ENCODE results near the gene FBXW11.

The FBXW11 gene

DNA sequence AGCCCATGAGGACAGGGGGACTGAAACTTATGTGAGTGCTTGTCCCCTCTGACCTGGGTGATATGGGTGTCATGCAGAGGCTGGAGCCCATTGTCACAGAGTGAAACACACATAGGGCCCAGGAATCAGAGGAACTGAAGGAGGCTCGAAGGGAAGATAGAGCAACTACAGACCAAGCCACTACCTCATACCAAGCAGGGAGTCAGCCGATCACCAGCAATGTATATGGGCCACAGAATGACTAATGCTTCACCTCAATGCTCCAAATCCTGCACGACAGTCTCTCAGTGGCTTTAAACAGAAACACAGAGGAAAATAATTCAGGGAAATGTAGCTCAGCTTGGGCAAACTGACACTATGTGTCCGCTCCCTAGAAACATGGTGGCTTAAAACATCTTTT lies 8.9 kb upstream of the FBXW11 start:
- DNase-seq (ENCODE audit: low spot score): no peak

DNA sequence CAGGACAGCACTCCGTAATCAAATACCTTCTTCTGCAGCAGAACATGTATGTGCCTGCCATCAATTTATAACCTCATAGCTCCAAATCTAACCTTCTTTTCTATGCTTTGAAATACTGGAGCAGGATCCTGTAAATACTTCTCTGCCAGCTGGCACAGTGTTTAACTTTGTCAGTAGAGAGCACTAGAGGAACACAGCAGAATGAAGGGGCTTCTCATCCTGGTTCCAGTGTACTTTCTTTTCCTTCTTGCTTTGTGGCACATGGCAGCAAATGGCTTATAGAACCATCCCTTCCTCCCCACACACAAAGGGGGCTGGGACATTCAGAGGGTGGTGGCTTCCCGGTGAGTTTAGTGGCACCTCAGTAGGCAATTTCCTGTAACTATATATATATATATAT lies 3.8 kb upstream of the FBXW11 start:
- no peak for DNase-seq (ENCODE audit: low spot score)

DNA sequence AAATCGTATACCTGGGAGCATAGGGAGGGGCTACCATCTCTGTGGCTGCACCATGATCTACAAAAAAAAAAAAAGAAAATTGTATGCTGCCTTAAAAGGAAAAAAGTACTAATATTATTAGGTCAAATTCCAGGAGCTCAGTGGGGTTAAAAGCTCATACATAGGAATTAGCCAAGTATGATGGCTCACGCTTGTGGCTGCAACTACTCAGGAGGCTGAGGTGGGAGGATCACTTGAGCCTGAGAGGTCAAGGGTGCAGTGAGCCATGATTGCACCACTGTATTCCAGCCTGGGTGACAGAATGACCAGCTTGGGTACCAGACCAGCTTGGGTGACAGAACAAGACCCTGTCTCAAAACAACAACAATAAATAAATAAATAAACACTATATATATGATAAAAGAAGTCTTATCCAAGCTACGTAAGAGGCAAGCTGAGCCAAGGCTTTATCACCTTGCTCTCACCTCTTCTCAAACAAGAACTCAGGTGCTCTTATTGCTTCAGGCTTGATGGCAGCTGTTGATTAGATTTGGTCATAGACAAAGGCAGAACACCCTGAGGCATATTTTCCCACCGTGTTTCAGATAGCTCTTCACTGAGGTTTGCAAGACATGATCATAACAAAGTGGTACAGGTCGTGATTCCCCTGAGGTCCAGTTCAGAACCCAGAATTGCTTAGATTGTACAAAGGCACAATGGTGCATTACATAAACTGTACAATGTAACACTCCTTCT lies 3.3 kb upstream of the FBXW11 start:
- DNase-seq (ENCODE audit: low spot score): no peak

DNA sequence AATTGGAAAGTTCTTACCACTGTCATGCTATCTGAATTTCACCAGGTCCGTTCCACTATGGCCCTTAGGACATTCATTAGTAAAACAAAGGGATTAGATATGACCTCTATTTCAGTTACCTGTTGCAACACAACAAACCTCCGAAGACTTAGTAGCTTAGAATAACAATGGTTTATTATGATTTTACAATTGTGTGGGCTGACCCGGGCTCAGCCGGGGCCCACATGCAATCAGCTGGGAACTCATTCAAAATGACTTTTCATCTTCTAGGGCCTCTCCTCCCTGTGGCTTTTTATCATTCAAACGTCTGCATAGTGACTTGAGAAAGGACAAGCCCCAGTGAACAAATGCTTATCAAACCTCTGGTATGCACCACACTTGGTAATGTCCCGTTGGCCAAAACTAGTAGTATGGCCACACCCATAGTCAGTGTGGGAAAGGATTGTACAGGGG lies 2.3 kb upstream of the FBXW11 start:
- DNase-seq (ENCODE audit: low spot score): no peak

DNA sequence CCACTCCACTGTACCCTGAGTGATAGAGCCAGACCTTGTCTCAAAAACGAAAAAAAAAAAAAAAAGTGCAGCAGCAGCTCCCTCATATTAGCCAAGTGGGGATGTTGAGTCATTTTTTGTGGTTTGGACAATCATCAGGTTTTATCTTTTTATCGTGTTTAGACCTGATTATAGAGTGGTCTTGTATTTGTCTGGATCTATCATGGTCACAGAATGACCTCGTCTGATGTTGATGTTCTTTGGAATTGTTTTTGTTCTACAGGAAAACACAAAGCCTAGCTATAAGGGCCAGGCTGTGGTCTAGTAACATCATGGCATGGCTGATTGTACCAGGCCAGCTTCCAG lies 1.6 kb upstream of the FBXW11 start:
- DNase-seq (ENCODE audit: low spot score): peak; percentile 33

DNA sequence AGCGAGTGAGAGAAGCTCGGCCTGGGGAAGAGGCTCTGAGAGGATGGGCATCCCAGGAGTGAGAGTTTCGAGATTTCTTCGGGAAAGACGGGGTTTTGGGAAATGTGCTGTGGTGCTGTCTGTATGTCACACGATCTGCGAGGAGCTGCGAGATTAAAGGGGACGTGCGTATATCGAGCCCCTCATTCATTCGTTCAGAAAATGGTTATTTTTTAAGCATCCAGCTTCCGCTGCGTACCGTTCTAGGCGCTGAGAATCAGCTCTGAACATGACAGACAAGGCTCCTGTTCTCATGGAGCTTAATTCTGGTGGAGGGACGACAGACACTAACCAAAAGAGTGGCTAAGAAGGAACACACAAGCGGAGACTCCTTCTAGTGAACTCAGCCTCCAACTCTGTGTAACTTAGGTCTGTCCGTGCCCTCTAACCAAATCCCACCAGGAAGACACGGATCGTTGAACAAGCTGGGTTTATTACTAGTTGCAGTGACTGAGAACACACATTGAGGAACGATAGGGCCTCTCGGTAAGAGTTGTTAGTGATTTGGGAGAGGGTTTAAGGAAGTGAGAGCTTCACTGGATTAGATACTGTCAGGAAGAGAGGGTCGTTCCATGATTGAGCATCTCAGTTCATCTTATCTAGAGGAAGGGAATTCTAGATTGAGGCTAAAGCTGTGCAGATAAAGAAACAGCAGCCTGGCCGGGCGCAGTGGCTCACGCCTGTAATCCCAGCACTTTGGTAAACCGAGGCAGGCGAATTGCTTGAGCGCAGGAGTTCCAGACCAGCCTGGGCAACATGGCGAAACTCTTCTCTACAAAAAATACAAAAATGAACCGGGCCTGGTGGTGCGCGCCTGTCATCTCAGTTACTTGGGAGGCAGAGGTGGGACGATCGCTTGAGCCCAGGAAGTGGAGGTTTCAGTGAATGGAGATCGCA lies 1.0 kb upstream of the FBXW11 start:
- DNase-seq (ENCODE audit: low spot score): no peak

DNA sequence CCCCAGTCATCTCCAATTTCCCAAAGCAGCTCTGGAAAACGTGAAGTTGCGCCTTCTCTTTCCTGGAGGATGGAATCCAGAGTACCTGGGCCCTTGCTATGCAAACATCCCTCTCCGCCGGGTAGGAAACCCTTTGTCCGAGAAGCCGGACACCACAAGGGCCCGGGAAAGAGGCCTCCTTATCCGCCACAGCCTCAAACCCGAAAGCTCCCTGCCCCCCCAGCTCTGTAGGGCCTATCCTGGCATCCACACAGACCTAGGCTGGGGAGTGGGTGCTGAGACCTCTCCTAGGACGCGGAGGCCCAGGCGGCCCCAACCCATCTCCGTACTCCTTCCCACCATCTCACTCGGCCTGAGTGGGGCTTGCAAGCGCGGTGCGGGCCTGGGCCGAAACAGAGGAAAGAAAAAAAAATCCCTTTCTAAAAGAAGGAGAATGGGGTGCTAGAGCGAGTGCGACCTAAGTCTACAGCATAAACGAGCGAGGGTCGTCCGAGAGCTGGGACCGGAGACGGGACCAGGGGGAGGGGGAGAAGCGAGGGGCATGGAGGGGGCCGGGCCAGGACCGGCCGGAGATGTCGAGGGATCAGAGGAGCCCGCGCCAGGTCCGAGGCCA lies 624 bp downstream of the FBXW11 start:
- peak; percentile 5 for DNase-seq (ENCODE audit: low spot score)

DNA sequence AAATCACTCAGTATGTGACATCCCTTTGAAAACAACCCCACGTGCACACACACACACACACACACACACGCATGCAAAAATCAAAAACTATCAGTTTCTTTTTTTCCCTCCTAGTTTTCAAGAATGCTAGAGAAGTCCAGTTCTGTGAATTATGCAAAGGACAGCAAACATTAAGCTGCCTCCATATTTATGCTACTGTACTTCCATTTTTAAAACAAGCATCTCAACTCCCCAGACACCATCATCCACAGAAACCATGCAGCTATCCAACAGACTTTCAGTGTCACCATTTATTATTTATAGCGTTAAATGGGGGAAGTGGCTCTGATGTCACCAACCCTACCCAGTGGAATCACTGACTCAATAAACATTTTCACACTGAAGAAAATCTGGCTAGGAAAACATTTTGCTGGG lies 1.6 kb downstream of the FBXW11 start:
- DNase-seq (ENCODE audit: low spot score): peak; percentile 8

DNA sequence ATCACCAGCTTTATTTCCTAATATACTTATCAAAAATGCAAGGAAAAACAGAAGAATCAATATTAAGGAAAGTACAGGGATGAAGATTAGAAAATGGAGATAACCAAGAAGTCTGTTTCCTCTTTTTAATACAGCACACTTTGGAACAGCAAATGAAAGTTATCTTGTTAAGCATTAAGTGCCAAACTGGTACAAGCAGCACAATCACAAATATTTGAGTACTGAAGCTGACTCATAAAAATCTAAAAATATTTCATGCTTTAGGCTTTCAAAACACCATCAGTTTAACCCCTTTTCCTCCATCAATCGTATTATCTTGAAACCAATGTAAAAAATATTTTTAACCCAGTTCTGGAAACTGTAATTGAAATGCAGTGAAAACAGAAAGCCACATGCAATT lies 2.7 kb downstream of the FBXW11 start:
- peak; percentile 17 for DNase-seq (ENCODE audit: low spot score)

DNA sequence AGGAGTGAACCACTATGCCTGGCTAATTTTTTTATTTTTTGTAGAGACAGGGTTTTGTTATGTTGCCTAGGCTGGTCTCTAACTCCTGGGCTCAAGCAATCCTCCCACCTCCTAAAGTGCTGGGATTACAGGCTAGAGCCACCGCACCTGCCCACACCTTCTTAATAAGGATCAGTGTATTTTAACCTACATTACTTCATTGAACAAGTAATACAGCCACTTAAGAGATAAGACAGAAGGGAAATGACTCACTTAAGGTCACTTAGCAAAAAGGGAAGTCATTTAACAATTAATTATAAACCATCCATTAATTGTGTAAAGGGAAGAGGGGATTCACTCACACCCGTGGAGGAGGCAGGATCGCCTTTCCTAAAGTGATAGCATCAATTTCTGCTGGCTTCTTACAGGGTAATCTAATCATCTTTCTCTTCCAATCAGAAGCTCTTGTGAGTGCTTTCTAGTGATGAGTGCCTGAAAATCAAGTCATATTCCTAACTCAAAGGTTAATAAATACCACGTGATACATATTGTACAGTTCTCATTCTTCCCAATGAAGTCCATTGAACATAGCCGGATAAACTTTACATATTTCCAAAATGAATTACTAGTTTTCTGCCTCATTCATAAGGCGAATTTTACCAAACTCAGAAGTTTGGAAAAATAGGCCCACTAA lies 3.5 kb downstream of the FBXW11 start:
- DNase-seq (ENCODE audit: low spot score): no peak

DNA sequence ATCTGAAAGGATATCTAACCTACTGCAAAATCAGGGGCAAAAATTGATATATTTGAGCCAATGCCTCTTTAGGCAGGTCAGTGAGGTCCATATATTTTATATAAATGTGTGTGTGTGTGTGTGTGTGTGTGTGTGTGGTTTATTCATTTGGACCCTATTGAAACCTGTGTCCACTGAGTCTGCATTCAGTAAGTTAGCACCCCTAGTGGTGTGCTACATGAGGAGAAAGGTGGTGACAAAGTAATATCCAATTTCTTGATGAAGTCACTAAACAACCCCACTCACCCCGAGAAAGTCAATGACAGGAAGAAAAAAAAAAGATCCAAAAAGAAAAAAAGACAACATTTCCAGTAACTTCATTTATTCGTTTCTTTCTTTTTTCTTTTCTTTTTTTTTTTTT lies 4.1 kb downstream of the FBXW11 start:
- DNase-seq (ENCODE audit: low spot score): peak; percentile 7

DNA sequence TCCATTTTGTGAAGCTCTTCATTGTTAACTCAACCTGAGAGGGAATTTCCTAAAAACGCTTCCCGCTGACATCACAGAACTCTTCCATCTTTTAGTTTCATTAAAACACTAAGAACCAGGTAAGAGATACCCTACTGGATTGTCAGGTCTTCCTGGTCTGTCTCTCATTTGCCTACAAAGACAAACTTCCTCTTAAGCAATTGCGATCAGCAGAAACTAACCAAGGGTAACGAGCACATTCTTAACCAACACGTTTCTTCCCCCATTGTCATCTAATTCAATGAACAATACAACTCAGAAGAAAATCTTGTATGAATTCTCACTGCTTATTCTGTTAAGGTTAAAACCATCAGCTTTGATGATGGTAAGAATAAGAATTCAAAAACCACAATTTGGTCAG lies 6.6 kb downstream of the FBXW11 start:
- DNase-seq (ENCODE audit: low spot score): no peak

DNA sequence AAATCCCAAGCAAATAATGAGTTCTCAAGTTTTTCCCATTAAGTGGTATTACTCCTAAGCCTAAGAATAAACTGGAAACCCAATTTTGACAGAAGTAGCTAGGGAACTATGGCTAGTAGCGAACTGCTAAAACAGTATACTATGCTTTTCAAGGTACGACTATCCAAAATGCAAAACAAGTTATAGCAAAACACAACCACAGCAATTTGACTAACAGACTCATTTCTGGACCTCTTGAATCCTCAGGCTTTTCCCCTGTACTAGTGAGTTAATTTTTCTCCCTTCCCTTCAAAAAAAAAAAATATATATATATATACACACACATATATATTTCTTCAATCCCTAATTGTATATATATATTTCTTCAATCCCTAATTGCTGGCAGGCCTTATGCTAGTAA lies 7.3 kb downstream of the FBXW11 start:
- no peak for DNase-seq (ENCODE audit: low spot score)

DNA sequence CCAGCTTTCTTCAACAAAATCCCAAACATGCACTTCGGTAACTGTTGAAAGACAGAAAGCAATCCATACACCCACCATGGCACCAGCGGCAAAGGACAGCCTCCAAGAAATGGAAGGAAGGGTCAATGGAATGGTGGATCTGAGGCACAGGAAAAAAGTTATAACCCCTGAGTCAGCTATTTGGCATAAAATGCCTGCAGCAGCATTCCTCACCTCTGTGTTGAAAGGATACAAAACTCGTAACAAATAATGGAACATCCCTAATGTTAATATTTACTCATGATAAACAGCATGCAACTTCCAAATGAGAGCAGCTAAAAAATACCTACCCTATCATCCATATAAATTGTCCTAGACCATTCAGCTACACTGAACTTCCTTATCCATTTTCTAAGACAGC lies 9.4 kb downstream of the FBXW11 start:
- DNase-seq (ENCODE audit: low spot score): no peak

DNA sequence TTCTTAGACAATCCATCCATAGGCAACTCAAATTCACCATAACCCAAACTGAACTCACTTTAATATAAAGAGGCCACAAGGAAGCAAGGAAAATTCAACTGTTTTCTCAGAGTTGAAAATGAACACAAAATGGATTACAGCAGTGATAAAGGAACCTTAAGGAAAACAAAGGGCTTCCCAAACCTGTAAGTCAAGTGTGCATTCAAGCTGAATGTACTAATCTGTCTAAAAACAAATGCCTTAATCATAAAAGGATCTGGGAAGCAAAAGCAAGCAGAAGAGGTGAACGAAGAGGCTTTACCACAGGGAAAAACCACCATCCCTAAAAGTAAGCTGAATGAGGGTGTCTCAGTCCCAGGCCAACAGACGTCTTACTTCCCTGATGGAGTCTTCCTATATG lies 13.6 kb downstream of the FBXW11 start:
- no peak for DNase-seq (ENCODE audit: low spot score)

DNA sequence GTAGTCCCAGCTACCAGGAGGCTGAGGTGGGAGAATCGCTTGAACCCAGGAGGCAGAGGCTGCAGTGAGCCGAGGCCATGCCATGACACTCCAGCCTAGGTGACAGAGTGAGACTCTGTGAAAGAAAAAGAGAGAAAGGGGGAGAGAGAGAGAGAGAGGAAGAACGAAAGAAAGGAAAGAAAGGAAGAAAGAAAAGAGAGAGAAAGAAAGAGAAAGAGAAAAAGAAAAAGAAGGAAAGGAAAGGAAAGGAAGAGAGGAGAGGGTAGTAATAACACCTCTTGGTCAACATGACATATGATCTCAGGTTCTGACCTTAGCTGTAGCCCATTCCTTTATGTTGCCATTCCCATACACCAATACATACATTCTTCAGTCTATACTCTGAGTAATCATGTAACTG lies 14.1 kb downstream of the FBXW11 start:
- DNase-seq (ENCODE audit: low spot score): no peak

DNA sequence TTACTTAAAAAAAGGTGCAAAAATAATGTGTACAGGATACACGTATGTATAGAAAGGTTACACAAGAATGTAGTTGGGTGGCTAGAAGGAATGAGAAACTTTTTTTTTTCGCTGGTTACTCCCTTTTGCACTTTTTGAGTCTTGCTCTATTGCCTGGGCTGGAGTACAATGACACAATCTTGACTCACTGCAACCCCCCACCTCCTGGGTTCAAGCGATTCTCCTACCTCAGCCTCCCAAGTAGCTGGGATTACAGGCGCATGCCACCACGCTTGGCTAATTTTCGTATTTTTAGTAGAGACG lies 15.8 kb downstream of the FBXW11 start:
- no peak for DNase-seq (ENCODE audit: low spot score)

DNA sequence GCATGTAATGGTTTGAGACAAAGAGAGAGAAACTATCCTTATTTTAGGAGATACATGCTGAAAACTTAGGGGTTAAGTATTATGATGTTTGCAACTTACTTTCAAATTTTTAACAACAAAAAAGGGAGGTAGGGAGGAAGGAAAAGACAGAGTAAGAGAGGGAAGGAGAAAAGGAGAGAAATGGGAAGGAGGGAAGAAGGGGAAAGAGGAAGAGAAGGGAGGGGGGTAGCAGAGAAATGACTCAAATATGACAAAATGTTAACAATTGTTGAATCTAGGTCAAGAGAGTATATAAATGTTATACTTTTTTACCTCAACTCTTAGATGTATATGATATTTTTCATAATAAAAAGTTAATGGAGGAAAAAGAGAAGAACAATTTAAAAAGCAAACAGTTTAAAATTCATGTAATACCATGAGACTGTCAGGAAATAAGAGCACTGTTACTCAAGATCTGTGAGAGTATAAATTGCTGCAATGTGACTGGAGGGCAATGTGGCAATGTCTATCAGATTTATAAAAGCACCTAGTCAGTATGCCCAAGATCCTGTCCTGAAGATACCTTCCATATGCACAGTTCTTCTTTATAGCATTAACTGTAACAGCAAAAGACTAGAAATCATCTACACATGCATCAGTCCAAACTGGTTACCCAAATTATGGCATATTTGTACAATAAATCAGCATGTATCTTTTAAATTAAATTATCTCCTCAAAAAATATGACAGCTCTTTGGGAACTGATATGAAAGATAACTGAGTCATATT lies 16.3 kb downstream of the FBXW11 start:
- DNase-seq (ENCODE audit: low spot score): no peak

DNA sequence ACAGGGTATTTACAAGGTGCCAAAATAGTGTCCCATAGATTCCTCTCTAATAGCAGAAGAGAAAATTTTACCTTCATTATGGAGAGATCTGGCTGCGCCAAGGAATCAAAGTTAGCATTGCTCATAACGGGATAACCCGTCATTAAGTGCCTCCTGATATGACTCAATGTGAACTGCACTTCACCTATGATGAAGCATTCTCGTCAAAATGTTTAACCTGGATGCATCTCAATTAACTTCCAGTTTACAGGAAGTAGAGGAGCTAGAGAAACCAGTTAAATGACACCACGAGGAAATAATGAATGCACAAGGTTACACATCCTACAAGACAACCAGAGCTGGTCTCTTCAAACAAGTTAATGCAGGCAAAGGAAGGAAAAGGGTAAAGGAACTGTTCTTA lies 17.2 kb downstream of the FBXW11 start:
- no peak for DNase-seq (ENCODE audit: low spot score)

DNA sequence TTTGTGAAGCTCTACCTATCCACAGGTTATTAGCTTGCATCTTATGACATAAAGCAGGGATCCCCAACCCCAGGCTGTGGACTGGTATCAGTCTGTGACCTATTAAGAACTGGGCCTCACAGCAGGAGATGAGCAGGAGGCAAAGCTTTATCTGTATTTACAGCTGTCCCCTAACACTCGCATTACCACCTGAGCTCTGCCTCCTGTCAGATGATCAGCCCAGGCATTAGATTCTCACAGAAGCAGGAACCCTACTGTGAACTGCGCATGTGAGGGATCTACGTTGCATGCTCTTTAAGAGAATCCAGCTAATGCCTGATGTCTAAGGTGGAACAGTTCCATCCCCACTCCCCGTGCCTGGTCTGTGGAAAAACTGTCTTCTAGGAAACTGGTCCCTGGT lies 19.7 kb downstream of the FBXW11 start:
- no peak for DNase-seq (ENCODE audit: low spot score)

DNA sequence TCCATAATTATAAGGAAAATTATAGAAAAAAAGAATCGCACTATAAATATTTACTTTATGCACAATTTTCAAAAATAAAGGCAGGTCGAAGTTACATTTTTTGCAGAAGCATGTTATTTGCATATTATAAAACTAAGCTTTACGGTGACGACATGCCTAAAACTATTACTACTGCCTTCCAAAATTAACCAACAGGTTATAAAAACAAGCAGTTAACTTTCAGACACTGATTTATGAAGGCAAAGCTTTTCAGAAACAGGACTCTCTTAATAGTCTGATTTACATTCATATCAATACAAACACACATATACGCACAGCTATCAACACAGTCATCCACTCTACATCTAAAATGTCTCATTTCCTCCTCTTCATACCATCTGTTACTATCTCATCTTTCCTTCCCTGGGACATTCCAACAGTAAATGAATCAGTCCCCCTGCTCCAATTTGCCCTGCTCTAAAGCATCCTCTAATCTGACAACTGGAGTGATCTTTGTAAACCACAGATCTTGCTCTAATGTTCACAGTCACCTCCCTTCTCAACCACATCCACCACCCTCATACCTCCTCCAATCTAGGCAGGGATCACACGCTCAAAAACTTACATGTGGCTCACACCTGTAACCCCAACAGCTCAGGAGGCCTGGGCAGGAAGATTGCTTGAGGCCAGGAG lies 21.6 kb downstream of the FBXW11 start:
- peak; percentile 72 for DNase-seq (ENCODE audit: low spot score)
